ENCODE data around the gene ZNF534.
"Not testable (repeated sequence)": the region's sequence is repeated elsewhere in the genome, so short reads cannot be mapped to it uniquely, and the experiment has no call there.

The ZNF534 gene

GRCh38 chr19:52428937-52429336 is at the start of gene ZNF534:
Gene ZNF534 (plus strand): TSS chr19:52429148. CDS start chr19:52431475, 2,327 bp downstream.
- DNase-seq (ENCODE audit: low spot score) = no peak

GRCh38 chr19:52391135-52391534 is 37.8 kb upstream of the ZNF534 start:
- DNase-seq (ENCODE audit: low spot score) = no peak

- DNase-seq (ENCODE audit: low spot score) = peak; percentile 99
Measured at GRCh38 chr19:52397310-52398080, 31.5 kb upstream of the ZNF534 start, which contains the start of gene ZNF528. Gene ZNF528 (plus strand): TSS chr19:52397849. CDS start chr19:52402014, 4,165 bp downstream.

GRCh38 chr19:52398081-52398441 is 30.9 kb upstream of the ZNF534 start:
- peak; percentile 20 for DNase-seq (ENCODE audit: low spot score)

GRCh38 chr19:52410276-52410675 is 18.7 kb upstream of the ZNF534 start:
- no peak for DNase-seq (ENCODE audit: low spot score)

GRCh38 chr19:52415711-52416110 is 13.2 kb upstream of the ZNF534 start:
- no peak for DNase-seq (ENCODE audit: low spot score)

- no peak for DNase-seq (ENCODE audit: low spot score)
Measured at GRCh38 chr19:52442179-52442578, 13.2 kb downstream of the ZNF534 start.

GRCh38 chr19:52444506-52444905 is 15.6 kb downstream of the ZNF534 start:
- DNase-seq (ENCODE audit: low spot score) = no peak

GRCh38 chr19:52451241-52451640 is 22.3 kb downstream of the ZNF534 start:
- no peak for DNase-seq (ENCODE audit: low spot score)

- peak; percentile 87 for DNase-seq (ENCODE audit: low spot score)
Measured at GRCh38 chr19:52453324-52454094, 24.6 kb downstream of the ZNF534 start, which contains the start of gene ZNF578. Gene ZNF578 (plus strand): TSS chr19:52453553. CDS start chr19:52501846, 48,293 bp downstream.

- no peak for DNase-seq (ENCODE audit: low spot score)
Measured at GRCh38 chr19:52464798-52465470, 36.0 kb downstream of the ZNF534 start.

GRCh38 chr19:52473655-52474350 is 44.9 kb downstream of the ZNF534 start:
- DNase-seq (ENCODE audit: low spot score) = no peak

GRCh38 chr19:52474351-52475127 is 45.6 kb downstream of the ZNF534 start:
- DNase-seq (ENCODE audit: low spot score) = no peak

GRCh38 chr19:52484111-52484743 is 55.3 kb downstream of the ZNF534 start:
- not testable (repeated sequence) for DNase-seq (ENCODE audit: low spot score)

GRCh38 chr19:52485064-52485463 is 56.1 kb downstream of the ZNF534 start:
- not testable (repeated sequence) for DNase-seq (ENCODE audit: low spot score)

GRCh38 chr19:52485561-52486240 is 56.8 kb downstream of the ZNF534 start:
- not testable (repeated sequence) for DNase-seq (ENCODE audit: low spot score)

GRCh38 chr19:52492201-52492993 is 63.4 kb downstream of the ZNF534 start:
- DNase-seq (ENCODE audit: low spot score) = no peak

GRCh38 chr19:52492994-52493470 is 64.1 kb downstream of the ZNF534 start:
- DNase-seq (ENCODE audit: low spot score) = no peak

GRCh38 chr19:52494518-52494917 is 65.6 kb downstream of the ZNF534 start:
- DNase-seq (ENCODE audit: low spot score) = no peak

Measured in AG08395 (cell line).